ENCODE measurements around the gene LGALSL. TPM values are rescaled to one million over a fixed set of nuclear protein-coding genes. Genes with fewer than 3 reads are reported as not detected.

Gene LGALSL
- polyA plus RNA-seq, 1 of the 3 experiments (the other 2 are of a cell fraction): 6.5 TPM

DNA sequence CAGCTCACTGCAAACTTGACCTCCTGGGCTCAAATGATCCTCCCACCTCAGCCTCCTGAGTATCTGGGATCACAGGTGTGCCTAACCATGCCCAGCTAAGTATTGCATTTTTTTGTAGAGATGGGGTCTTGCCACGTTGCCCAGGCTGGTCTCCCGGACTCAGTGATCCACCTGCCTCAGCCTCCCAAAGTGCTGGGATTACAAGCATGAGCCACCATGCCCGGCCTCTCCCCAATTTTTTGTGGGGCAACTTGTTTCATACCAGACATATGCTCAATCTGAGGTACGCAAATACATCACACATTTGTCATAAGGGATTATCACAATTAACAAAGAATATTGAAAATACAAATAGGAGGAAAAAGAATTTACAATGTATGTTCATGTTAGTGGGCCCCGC, 27.7 kb downstream of the LGALSL start:
- H3K4me1 ChIP-seq (ENCODE audit: control insufficient read depth in 1 of 2, insufficient read depth in 2 of 2, low read depth in 1 of 2, low read length in 1 of 2): peaks cover 5 to 10% of the 10 kb centered on the region in 2 experiments; a peak in 1 of 4 replicates
- H3K9me2 ChIP-seq: no peaks in the 10 kb centered on the region
- H3K9ac ChIP-seq: no peak overlapping the region
- no peaks in the 10 kb centered on the region for H3K36me3 ChIP-seq (replicated peaks in 1 of 2; ENCODE audit: control insufficient read depth in 1 of 2, insufficient read depth in 2 of 2, low read length in 1 of 2)
- ChIA-PET CTCF (interaction anchor here (1.6 kb wide), 2 partner anchors 26 to 151 kb away, joined by 3 to 5 read pairs; no protein-coding TSS in a partner anchor), POLR2A (interaction anchor here (1.6 kb wide), 1 partner anchor 10 kb away, joined by 4 read pairs; no protein-coding TSS in a partner anchor)
- no peak overlapping the region for H3K27ac ChIP-seq (ENCODE audit: low read depth in 2 of 2, low read length in 1 of 2)
- no peaks in the 10 kb centered on the region for H4K20me1 ChIP-seq (ENCODE audit: insufficient read depth)
- H3F3A ChIP-seq (replicated peaks; ENCODE audit: insufficient read depth): peaks cover 8% of the 10 kb centered on the region
- no peak overlapping the region for H2AFZ ChIP-seq (ENCODE audit: low read depth)
- no peak overlapping the region for H3K4me3 ChIP-seq (ENCODE audit: low read depth in 2 of 2, low read length in 1 of 2)
- H3K79me2 ChIP-seq (ENCODE audit: insufficient read depth): no peaks in the 10 kb centered on the region
- TF ChIP-seq MAX (IDR thresholded peaks at IDR 0.05; ENCODE audit: low read depth) (no peak), RCOR1 (IDR thresholded peaks at IDR 0.05; ENCODE audit: low read length) (no peak), JUND (IDR thresholded peaks at IDR 0.05) (no peak), NRF1 (IDR thresholded peaks at IDR 0.05; ENCODE audit: low read depth, low read length) (no peak), SMC3 (IDR thresholded peaks at IDR 0.05; ENCODE audit: low read depth, low read length) (no peak), FOSL2 (IDR thresholded peaks at IDR 0.05; ENCODE audit: borderline replicate concordance, low read depth) (no peak), RFX5 (IDR thresholded peaks at IDR 0.05; ENCODE audit: low read length) (no peak), REST (IDR thresholded peaks at IDR 0.05; ENCODE audit: low read depth, low read length) (no peak), PBX3 (IDR thresholded peaks at IDR 0.05) (no peak), GABPA (IDR thresholded peaks at IDR 0.05; ENCODE audit: low read depth) (no peak), MXI1 (IDR thresholded peaks at IDR 0.05; ENCODE audit: low read depth, low read length) (no peak), IRF3 (IDR thresholded peaks at IDR 0.05; ENCODE audit: low read depth, low read length) (no peak), NFIC (IDR thresholded peaks at IDR 0.05; ENCODE audit: borderline replicate concordance) (no peak), ELF1 (IDR thresholded peaks at IDR 0.05) (no peak), YY1 (IDR thresholded peaks at IDR 0.05; ENCODE audit: low read depth) (no peak)
- TF ChIP-seq, protein P1, sequence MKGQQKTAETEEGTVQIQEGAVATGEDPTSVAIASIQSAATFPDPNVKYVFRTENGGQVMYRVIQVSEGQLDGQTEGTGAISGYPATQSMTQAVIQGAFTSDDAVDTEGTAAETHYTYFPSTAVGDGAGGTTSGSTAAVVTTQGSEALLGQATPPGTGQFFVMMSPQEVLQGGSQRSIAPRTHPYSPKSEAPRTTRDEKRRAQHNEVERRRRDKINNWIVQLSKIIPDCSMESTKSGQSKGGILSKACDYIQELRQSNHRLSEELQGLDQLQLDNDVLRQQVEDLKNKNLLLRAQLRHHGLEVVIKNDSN (IDR thresholded peaks at IDR 0.05; ENCODE audit: borderline replicate concordance, low read depth): no peak
- TF ChIP-seq, protein P2, sequence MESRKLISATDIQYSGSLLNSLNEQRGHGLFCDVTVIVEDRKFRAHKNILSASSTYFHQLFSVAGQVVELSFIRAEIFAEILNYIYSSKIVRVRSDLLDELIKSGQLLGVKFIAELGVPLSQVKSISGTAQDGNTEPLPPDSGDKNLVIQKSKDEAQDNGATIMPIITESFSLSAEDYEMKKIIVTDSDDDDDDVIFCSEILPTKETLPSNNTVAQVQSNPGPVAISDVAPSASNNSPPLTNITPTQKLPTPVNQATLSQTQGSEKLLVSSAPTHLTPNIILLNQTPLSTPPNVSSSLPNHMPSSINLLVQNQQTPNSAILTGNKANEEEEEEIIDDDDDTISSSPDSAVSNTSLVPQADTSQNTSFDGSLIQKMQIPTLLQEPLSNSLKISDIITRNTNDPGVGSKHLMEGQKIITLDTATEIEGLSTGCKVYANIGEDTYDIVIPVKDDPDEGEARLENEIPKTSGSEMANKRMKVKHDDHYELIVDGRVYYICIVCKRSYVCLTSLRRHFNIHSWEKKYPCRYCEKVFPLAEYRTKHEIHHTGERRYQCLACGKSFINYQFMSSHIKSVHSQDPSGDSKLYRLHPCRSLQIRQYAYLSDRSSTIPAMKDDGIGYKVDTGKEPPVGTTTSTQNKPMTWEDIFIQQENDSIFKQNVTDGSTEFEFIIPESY (IDR thresholded peaks at IDR 0.05; ENCODE audit: borderline replicate concordance, low read depth): no peak
- no peaks in the 10 kb centered on the region; the same call in 1 of the 2 replicates for H3K27me3 ChIP-seq (ENCODE audit: insufficient read depth)
- no peaks in the 10 kb centered on the region for H3K9me3 ChIP-seq
- no peak overlapping the region for H3K4me2 ChIP-seq
- DNase-seq: no peak
- 71% methylated on average over 5 of the region's 5 CpGs for WGBS (ENCODE audit: low lambda C conversion rate)
